Heart left ventricle (tissue), 13 donors: ENCODE data around the gene CACNA1S.

Experiments
- POLR2A ChIP-seq, 2 donors: fragments of 450-650 bp; IDR thresholded peaks; one replicate each; pipeline ENCODE4 v1.6.1; 2017; ENCODE audit warnings: antibody characterized with exemption in 2 of 2, mild to moderate bottlenecking in 2 of 2, moderate library complexity in 2 of 2
- TF ChIP-seq, protein P1 (sequence below), 12 donors: fragments of 200-600 bp; sonication (generic) in 4 of 12; IDR thresholded peaks; one replicate each; pipeline versions ENCODE4 v1.5.0 to v1.8.0; 2018 to 2022; ENCODE audit warnings: antibody characterized with exemption in 12 of 12, mild to moderate bottlenecking in 5 of 12
- donor health status: ischemic (EF 13 %, LVEDD 7.1; RV severe dilation, severe dysfunction).
- donor health status: DM: no; HTN: yes; CAD: no.
- donor health status: DM: no; HTN: no; CAD: no.
- donor health status: ischemic (EF 25% LVEDD 6.9; RV normal size, moderate dysfunction).
- donor health status: ischemic (EF 25% LVEDD 5.7; RV mildly dilated, moderate dysfunction).
- donor health status: ischemic (EF 35%, LVEDD 5.7; RV mildly dilated, moderate dysfunction).
- donor health status: nonischemic (EF 11% LVEDD 7.7; RV severe dilation, severe dysfunction).
- donor health status: DM: yes; HTN: yes; CAD: no.
- donor health status: PGD.
- donor health status: ischemic (EF 29% LVEDD 5.4; RV normal size, mild dysfunction).
- donor health status: nonischemic (EF 23%, LVEDD 6.1; RV moderate dilation, normal function).

DNA sequence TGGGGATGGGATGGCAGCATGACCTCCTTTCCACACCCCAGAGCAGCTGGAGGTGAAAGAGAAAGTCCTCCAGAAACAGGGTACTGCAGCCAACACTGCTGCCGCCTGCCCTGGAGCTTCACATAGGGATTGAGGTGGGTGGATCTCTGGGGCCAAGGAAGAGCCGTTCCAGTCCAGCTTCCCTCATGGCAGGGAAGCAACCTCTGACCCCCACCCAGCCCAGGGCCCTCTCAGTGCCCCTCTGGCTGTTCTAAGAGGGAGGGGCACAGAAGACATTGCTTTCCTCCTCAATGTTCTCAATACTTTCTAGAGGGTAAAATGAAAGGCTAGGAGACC lies 94.4 kb downstream of the CACNA1S start:
- TF ChIP-seq, protein P1, sequence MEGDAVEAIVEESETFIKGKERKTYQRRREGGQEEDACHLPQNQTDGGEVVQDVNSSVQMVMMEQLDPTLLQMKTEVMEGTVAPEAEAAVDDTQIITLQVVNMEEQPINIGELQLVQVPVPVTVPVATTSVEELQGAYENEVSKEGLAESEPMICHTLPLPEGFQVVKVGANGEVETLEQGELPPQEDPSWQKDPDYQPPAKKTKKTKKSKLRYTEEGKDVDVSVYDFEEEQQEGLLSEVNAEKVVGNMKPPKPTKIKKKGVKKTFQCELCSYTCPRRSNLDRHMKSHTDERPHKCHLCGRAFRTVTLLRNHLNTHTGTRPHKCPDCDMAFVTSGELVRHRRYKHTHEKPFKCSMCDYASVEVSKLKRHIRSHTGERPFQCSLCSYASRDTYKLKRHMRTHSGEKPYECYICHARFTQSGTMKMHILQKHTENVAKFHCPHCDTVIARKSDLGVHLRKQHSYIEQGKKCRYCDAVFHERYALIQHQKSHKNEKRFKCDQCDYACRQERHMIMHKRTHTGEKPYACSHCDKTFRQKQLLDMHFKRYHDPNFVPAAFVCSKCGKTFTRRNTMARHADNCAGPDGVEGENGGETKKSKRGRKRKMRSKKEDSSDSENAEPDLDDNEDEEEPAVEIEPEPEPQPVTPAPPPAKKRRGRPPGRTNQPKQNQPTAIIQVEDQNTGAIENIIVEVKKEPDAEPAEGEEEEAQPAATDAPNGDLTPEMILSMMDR (IDR thresholded peaks at IDR 0.05) = no peak
- TF ChIP-seq POLR2A (IDR thresholded peaks at IDR 0.05) = no peak
